Cortex of kidney (tissue), 1 donor: ENCODE measurements around the gene NFE2L3.
"Not testable (repeated sequence)": the region's sequence is repeated elsewhere in the genome, so short reads cannot be mapped to it uniquely, and the experiment has no call there.

ENCODE experiments used
- DNase-seq: peaks from one replicate; lab custom pipeline; 2025; lab: John Stamatoyannopoulos, UW

NFE2L3 gene

GRCh38 chr7:26151953-26152781 is at the start of gene NFE2L3:
NFE2L3 (plus strand) TSS chr7:26152198; CDS start chr7:26152499, 301 bp downstream.
- no peak for DNase-seq

GRCh38 chr7:26103596-26103995 is 48.4 kb upstream of the NFE2L3 start:
- no peak for DNase-seq

DNA sequence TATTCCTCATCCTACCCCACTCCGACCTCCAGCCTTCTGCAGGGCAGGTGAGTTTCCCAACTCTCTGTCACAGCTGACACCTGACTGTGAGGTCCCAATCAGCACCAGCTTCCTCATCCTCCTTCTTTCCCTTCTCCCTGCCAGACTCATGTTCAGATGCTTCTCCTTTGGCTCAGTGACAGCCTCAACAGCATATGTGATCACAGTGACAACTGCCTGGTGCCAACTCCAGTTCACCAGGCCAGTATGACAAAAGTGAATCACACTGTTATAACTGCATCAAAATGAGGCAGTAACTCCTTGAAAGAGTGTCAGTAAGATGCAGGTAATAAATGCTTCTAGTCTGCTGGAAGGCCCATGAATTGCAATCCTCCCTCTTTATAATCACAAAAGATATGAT is 46.8 kb upstream of the NFE2L3 start:
- DNase-seq, result no peak

DNA sequence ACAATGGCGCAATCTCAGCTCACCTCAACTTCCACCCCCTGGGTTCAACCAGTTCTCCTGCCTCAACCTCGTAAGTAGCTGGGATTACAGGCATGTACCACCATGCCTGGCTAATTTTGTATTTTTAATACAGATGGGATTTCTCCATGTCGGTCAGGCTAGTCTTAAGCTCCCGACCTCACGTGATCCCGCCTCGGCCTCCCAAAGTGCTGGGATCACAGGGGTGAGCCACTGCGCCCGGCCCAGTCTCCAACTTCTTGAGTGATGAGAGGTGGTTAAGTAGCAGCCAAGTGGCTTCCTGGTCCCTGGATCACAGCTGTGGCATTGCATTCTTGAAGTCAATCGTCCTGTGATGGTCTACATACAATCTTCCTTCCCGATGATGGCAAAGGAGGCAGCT is 46.1 kb upstream of the NFE2L3 start:
- no peak for DNase-seq

DNA sequence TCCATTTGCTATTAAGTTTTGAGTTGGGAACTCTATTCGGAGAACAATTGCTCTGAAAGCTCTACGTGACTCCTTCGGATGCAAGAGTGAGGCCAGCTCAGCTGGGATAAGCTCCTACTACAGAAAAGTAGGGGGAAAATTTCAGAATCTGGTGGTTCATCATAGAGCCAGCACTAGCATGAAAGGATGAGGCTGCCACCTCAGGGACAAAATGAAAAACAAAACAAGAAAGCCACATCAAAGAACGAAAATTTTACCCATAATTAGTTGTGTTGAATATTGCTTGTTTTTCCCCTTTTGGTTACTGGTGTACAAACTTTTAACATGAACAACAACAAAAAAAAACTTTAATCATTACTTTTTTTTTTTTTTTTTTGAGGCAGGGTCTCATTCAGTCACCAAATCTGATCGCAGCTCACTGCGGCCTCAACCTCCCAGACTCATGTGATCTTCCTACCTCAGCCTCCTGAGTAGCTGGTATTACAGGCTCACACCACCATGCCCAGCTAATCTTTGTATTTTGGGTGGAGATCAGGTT is 39.7 kb upstream of the NFE2L3 start:
- DNase-seq, result no peak

DNA sequence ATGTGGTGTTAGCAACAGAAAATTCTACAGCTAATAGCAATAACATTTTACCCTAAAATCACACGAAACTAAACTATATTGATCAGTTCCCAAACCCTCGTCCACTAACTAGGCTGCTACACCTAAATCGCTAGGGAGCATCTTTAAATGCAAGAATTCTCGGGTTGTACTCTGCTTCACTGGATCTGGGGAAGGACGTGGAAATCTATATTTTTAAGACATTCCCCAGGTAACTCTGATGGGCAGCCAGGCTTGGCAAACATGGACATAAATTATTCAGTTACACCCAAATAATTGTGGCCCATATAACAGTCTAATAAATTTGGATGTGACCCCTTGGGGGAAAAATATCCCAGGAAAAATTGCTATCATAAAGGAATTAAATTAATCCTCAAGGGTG is 36.3 kb upstream of the NFE2L3 start:
- DNase-seq, result no peak

DNA sequence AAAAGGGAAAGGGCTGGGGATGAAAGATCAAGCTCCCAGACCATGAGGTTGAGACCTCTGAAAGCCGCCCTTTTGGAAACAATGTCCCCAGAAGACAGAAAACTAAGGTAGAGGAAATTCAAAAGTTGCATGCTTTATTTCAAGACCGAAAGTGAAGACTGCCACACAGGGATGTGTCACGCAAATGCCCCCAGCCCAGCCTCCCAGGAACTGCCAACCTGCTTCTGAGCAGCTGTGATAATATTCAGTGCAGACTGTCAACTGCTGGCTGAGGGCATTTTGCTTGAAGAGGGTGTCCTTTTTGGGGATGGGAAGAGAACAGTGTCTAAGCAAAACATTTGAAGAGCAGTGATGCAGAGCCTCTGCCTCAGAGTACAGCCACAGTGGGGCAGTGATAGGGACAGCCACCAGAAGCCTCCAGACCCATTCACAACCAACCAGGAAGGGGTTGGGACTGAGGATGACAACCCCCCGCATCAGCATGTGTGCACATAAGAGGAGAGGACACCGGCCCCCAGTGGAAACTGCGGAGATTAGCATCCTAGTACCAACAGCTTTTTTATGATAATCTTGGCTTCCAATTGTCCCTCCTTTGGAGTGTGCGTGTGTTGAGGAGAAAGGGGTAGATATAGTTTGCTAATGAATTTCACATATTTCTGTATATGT is 34.7 kb upstream of the NFE2L3 start:
- DNase-seq, result no peak

GRCh38 chr7:26117970-26118369 is 34.0 kb upstream of the NFE2L3 start:
- DNase-seq, result no peak

DNA sequence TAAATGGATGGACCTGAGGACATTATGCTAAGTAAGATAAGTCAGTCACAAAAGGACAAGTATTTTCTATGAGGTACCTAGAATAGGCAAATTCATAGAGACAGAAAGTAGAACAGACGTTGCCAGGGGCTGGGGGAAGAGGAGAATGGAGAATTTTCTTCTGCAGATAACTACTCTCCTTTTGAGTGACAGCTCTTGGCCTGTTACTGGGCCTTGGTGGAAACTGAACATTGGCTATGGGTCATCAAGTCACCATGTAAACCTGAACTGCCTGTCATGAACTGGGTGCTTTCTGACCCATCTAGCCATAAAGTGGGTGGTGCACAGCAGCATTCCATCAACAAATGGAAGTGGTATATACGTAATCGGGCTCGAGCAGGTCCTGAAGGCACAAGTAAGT is 29.3 kb upstream of the NFE2L3 start:
- no peak for DNase-seq

- not testable (repeated sequence) for DNase-seq
Observed at GRCh38 chr7:26124775-26125174, 27.2 kb upstream of the NFE2L3 start.

DNA sequence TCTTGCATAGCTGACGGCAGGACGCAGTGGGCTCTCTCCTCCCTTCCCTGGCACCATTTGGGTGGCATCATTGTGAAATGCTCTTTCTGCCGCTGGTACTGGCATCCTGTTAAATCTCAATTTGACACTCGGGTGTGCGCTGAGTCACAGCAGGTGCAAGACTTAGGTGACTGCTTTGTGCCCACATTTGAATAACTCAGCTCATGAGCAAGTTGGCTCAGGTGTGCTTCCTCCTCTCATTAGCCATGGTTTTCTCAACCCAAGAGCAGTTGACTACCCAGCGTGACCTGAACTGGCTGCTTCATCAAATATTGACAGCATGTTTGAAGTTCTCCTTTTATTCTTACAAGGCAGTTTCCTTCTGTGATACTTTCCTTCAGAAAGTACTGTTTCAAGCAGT is 24.6 kb upstream of the NFE2L3 start:
- DNase-seq, result no peak

- DNase-seq, result no peak
Observed at GRCh38 chr7:26131056-26131589, 20.9 kb upstream of the NFE2L3 start.

GRCh38 chr7:26135076-26135475 is 16.9 kb upstream of the NFE2L3 start:
- no peak for DNase-seq

DNA sequence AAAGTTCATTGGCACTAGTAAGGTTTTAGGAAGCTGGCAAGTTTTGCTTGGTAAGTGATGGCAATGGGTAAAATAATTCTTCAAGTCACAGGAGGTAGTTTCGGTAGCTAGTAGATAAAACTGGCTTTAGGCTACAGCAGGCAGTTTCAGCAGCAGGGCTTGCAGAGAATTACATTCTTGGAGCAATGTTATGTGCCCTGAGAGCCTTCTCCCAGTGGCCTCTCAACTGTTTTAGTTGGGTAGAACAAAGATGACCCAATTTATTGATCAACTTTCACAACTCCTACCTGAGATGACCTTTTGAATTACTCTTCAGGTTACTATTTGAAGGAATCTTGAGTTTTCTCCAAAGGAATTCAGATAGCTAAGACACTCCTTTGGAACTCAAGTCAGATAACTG is 16.4 kb upstream of the NFE2L3 start:
- DNase-seq, result no peak

GRCh38 chr7:26136831-26137230 is 15.2 kb upstream of the NFE2L3 start:
- DNase-seq, result no peak

DNA sequence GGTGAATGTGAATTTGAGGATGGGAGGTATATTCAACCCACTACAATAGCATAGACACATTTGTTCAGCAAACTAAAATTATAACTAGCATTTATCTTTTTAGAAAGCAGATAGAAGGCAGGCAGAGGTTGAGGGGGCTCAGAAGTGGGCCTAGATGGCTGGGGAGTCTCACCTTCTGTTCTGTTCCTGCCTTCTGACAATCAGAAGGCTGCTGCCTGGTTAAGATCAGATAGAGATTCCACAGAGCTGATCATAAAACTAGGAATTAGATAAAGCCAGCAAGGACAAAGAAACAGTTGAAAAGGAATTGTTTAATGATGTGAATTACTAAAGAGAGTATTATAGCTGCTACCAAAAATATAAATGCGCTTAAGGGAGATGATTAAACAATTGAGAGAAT is 11.6 kb upstream of the NFE2L3 start:
- DNase-seq, result no peak

DNA sequence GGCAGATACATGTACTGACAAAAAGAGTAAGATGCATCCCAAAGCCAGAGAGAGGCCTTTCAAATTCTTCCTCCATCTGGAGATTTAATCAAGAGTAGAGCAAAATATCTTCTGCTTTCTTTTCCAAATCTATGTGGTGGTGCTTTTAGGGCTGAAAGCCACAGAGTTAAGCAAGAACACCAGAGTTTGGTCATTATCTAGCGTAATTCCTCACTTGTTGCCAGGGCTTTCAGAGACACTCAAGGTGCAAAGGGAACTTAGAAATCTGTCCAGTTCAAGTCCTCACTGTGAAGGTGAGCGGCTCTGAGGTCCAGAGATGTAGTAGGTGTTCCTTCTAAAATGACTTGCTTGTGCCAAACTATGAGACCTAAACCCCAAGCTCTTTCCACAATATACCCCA is 10.9 kb upstream of the NFE2L3 start:
- DNase-seq, result no peak

DNA sequence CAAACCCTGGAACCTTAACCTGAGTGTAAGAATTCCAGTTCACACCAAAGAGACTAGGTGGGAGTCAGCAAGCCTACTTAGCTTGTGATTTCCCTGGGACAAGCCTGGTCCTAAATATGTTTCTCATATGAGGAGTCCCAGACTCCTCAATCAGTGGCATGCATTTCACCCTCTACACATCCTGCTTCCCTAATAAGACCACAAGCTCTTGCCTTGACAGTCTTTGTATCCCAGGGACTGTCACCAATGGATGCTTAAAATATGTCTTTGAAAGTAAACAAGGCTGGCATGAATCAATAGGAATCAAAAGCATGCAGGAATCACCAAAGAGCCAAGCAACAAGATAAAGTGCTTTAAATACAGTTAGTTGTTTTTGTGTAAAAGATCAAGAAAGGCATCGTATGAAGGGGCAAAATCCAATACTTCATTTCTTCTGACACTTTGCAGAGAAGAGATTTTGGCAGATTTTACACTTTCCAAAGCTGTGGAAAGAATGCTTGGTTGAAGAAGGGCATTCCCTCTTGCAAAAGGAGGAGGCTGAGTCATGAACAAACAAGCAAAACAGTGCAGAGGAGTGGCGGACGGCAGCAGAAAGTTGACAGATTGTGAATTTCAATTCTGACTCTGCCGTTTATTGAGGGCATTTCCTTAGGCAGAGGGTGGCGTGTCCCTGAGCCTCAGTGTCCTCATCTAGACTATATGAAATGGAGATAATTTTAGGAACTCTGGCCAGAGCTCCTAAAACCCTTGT is 8.5 kb upstream of the NFE2L3 start:
- DNase-seq, result no peak

GRCh38 chr7:26144184-26145080 is 7.6 kb upstream of the NFE2L3 start:
- DNase-seq, result no peak

DNA sequence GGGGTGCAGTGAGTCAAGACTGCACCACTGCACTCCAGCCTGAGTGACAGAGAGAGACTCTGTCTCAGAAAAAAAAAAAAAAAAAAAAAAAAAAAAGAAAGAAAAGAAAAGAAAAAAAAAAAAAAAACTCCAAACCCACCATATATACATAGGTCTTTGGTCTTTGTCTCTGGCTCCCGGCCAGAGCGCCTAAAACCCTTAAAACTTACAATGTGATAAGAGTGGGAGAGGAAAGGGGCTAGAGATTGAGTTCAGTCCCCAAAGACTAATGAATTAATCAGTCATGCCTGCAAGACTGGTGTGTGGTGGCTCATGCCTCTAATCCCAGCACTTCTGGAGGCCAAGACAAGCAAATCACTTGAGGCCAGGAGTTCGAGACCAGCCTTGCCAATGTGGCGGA is 6.8 kb upstream of the NFE2L3 start:
- DNase-seq, result no peak

DNA sequence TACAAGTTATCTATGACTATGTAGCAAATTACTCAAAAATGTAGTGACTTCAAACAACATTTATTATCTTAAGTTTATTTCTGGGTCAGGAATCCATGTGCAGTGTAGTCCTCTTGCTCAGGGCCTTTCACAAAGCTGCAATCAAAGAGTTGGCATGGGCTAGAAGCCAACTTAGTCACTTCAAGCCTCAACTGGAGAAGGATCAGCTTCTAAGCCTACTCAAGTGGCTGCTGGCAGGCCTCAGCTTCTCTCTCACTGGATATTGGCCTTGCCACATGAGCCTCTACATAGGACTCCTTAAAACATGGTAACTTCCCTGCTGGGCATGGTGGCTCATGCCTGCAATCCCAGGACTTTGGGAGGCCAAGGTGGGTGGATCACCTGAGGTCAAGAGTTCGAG is 5.0 kb upstream of the NFE2L3 start:
- DNase-seq, result no peak
